ENCODE data around the gene SKOR1. TPM values are rescaled to one million over a fixed set of nuclear protein-coding genes. Genes with fewer than 3 reads are reported as not detected.

The SKOR1 gene
- total RNA-seq, 1 donor = not detected

- TF ChIP-seq CTCF (IDR thresholded peaks at IDR 0.05; ENCODE audit: insufficient read depth, low read depth, low read length) = no peak
- no peak for DNase-seq (ENCODE audit: low read depth)
- no peak overlapping the region for H3K4me3 ChIP-seq (ENCODE audit: low read depth, low read length)
Observed at GRCh38 chr15:67784856-67785430, 40.4 kb upstream of the SKOR1 start.

- no peak for TF ChIP-seq CTCF (IDR thresholded peaks at IDR 0.05; ENCODE audit: insufficient read depth, low read depth, low read length)
- no peak for DNase-seq (ENCODE audit: low read depth)
- no peak overlapping the region for H3K4me3 ChIP-seq (ENCODE audit: low read depth, low read length)
Observed at GRCh38 chr15:67785431-67785830, 39.9 kb upstream of the SKOR1 start.

- TF ChIP-seq CTCF (IDR thresholded peaks at IDR 0.05; ENCODE audit: insufficient read depth, low read depth, low read length) = no peak
- no peak for DNase-seq (ENCODE audit: low read depth)
- H3K4me3 ChIP-seq (ENCODE audit: low read depth, low read length) = no peak overlapping the region
Observed at GRCh38 chr15:67786646-67787045, 38.7 kb upstream of the SKOR1 start.

- TF ChIP-seq CTCF (IDR thresholded peaks at IDR 0.05; ENCODE audit: insufficient read depth, low read depth, low read length) = no peak
- no peak overlapping the region for H3K4me3 ChIP-seq (ENCODE audit: low read depth, low read length)
- no peak for DNase-seq (ENCODE audit: low read depth)
Observed at GRCh38 chr15:67788986-67789385, 36.3 kb upstream of the SKOR1 start.

GRCh38 chr15:67790610-67791319 lies 34.5 kb upstream of the SKOR1 start:
- no peak for TF ChIP-seq CTCF (IDR thresholded peaks at IDR 0.05; ENCODE audit: insufficient read depth, low read depth, low read length)
- H3K4me3 ChIP-seq (ENCODE audit: low read depth, low read length) = no peak overlapping the region
- no peak for DNase-seq (ENCODE audit: low read depth)

GRCh38 chr15:67792250-67792942 lies 32.9 kb upstream of the SKOR1 start:
- DNase-seq (ENCODE audit: low read depth) = no peak
- no peak for TF ChIP-seq CTCF (IDR thresholded peaks at IDR 0.05; ENCODE audit: insufficient read depth, low read depth, low read length)
- H3K4me3 ChIP-seq (ENCODE audit: low read depth, low read length) = no peak overlapping the region
